AG10803 (cell line): Measurements from ENCODE around the gene KRT31.
"Not testable (repeated sequence)": the region's sequence is repeated elsewhere in the genome, so short reads cannot be mapped to it uniquely, and the experiment has no call there.

Experiments used
- DNase-seq: peaks from one replicate; pipeline ENCODE4 v3.0.0; 2010; ENCODE audit warnings: low read depth
- H3K4me3 ChIP-seq: 2 replicates; pipeline ENCODE4 v1.5.1; 2011; ENCODE audit warnings: mild to moderate bottlenecking, low read length, control low read depth
- TF ChIP-seq, protein P1 (sequence below): conservative IDR thresholded peaks from 2 replicates; pipeline ENCODE4 v1.5.1; 2011; ENCODE audit warnings: mild to moderate bottlenecking, low read length, control low read depth, inconsistent platforms

KRT31 gene

DNA sequence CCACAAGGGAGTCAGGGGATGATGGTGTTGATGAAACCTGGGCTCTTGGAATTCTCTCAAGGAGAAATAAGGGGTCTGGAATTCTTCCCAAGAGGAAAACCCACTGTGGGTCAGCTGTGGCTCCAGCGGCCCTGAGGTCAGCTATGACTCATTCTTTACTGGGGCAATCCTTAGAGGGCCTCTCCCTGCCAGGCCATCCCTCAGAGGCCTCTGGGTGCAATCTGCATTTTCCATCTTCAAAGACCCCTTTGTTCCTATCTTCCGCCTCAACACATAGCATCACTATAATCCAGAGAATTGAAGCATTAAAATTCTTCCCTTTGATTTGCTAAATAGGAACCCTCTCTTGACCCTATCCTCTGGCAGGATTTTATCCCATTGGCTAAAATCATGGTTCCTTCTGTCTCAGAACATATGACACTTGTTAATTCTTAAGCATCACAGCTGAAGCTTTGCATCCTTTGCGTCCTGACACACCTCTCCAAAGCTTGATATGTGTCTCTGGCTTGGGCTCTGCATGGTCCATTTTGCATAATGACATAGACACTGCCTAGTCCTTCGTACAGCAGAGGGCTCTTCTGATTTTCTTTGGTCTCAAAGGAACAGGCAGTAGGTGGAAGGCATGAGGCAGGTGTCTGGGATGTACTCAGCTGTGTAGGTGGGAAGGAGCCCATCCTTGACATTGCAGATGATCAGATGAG is 31.3 kb upstream of the KRT31 start:
- peak; percentile 18 for DNase-seq
- H3K4me3 ChIP-seq: no peak overlapping the region
- TF ChIP-seq, protein P1, sequence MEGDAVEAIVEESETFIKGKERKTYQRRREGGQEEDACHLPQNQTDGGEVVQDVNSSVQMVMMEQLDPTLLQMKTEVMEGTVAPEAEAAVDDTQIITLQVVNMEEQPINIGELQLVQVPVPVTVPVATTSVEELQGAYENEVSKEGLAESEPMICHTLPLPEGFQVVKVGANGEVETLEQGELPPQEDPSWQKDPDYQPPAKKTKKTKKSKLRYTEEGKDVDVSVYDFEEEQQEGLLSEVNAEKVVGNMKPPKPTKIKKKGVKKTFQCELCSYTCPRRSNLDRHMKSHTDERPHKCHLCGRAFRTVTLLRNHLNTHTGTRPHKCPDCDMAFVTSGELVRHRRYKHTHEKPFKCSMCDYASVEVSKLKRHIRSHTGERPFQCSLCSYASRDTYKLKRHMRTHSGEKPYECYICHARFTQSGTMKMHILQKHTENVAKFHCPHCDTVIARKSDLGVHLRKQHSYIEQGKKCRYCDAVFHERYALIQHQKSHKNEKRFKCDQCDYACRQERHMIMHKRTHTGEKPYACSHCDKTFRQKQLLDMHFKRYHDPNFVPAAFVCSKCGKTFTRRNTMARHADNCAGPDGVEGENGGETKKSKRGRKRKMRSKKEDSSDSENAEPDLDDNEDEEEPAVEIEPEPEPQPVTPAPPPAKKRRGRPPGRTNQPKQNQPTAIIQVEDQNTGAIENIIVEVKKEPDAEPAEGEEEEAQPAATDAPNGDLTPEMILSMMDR: no peak

GRCh38 chr17:41424111-41424635 is 26.8 kb upstream of the KRT31 start, which contains the start of gene KRT37:
Gene KRT37, minus strand, starts transcription at chr17:41424585. Its CDS starts 62 bp downstream, at chr17:41424523.
- no peak within 1 kb of the TSS for H3K4me3 ChIP-seq
- TF ChIP-seq, protein P1: no peak
- no peak for DNase-seq

- not testable (repeated sequence) for H3K4me3 ChIP-seq, DNase-seq
These were observed 25.2 kb upstream of the KRT31 start for GRCh38 chr17:41422586-41422985.

DNA sequence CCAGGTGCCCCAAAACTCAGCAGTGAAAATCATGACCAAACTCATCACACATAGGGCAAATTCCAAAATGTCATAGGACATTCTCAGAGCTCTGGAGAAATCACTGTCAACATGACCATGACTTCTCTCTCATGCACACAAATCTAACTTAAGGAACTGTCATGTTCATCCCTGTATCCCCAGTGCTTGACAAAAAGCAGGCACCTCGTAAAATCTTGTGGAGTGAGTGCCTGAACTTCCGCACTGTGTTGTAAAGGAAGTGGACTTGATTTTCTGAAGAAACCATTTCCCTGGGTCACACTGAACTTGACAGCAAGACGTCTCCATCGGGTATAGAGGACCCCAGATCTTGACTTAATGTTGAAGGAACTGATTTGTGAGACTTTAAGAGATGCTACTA is 24.2 kb upstream of the KRT31 start:
- H3K4me3 ChIP-seq: no peak overlapping the region
- TF ChIP-seq, protein P1: no peak
- no peak for DNase-seq

DNA sequence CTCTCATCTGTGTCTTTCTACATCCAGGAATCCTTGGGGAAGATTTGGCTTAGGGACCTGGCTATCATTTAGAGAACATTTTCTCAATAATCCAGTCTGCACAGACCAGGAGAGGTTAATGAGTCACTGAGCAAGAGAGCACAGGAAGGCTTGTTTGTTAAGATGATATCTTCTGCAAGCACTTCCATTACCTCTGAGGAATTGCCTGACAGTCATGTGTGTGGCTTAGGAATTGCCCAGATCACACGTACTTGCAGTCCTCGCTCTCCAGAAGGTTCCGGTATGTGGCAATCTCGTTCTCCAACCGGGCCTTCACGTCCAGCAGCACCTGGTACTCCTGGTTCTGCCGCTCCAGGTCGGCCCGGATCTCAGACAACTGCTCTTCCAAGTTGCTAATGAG is 23.7 kb upstream of the KRT31 start:
- peak; percentile 48 for DNase-seq
- H3K4me3 ChIP-seq: no peak overlapping the region

DNA sequence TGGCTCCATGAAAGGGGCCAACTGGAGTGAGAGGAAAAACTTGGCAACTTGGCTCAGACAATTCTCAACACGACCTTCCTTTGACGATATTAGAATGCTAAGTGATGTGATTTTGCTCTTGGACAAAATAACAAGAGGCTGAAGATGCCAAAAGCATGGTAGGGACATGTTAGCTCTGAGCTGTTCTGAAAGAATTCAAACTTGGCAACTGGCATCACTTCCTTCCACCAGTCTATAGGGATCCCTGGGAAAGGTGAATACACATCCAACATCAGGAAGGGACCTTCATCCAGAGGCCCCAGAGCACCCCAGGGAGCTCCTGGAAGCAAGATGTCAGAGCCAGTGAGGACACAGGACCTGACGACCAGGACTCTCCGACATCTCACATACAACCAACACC is 22.7 kb upstream of the KRT31 start:
- no peak overlapping the region for H3K4me3 ChIP-seq
- DNase-seq: peak; percentile 53
- TF ChIP-seq, protein P1: no peak

More for the DNA sequence above, 23.7 kb upstream of the KRT31 start:
- TF ChIP-seq, protein P1: no peak

DNA sequence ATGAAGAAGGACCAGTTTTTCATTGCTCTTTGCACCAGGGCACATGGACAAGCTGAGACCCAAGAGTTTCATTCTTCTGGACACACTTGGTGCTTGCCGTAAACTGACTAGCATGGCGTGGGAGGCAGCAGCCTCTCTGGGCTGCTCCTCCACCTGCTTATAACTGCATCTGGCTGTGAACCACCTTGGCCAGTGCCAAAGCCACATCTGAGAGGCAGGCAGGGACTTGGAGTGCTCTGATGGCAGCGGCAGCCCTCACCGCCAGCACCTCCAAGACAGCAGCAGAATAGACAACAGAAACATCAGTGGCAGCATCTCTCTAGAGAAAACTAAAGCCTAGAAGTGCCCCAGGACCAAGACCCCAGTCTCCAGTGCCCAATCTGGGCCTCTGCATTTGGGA is 22.3 kb upstream of the KRT31 start:
- TF ChIP-seq, protein P1: no peak
- H3K4me3 ChIP-seq: no peak overlapping the region
- no peak for DNase-seq
